Endothelial cell of umbilical vein (primary cell): Measurements from ENCODE around the gene BCL11B. TPM values are rescaled to one million over a fixed set of nuclear protein-coding genes. Genes with fewer than 3 reads are reported as not detected.

ENCODE experiments used
- BruUV-seq: library from RNA; stranded (reverse); fragments of 400-500 nt; replicated peaks from 2 replicates; lab custom pipeline; 2021; lab: Mats Ljungman, UMichigan
- CTCF ChIA-PET: fragments of 300-600, 350-600 bp; sonication (Branson Sonifier 250); formaldehyde crosslinking; loops from one replicate; lab custom pipeline; 2021; ENCODE audit warnings: antibody characterized with exemption, inconsistent platforms; lab: Charles Lee
- POLR2A ChIA-PET: fragments of 300-600, 350-600 bp; sonication (Branson Sonifier 250); formaldehyde crosslinking; loops from one replicate; lab custom pipeline; 2021; ENCODE audit warnings: antibody characterized with exemption, inconsistent platforms; lab: Charles Lee
- DNase-seq: peaks from one replicate; pipeline ENCODE4 v3.0.0-alpha.2; 2011; ENCODE audit warnings: low read depth, low spot score
- FAIRE-seq: peaks from 2 replicates; lab custom pipeline; 2011; peaks lifted over from hg19 to GRCh38; lab: Jason Lieb, UNC
- H2AFZ ChIP-seq: 2 replicates; pipeline ENCODE4 v1.6.0; 2012; ENCODE audit warnings: low read depth, low read length, control low read depth, inconsistent platforms
- H3K27ac ChIP-seq: 2 replicates; pipeline ENCODE4 v1.5.1; 2011; ENCODE audit warnings: low read depth, mild to moderate bottlenecking, control low read depth, low read length, moderate library complexity; ENCODE audit not compliant: insufficient read depth
- H3K27me3 ChIP-seq, 2 experiments: 2 replicates each; pipeline versions ENCODE4 v1.6.0 to v1.6.1; 2011; ENCODE audit warnings: low read length in 2 of 2, mixed read lengths in 1 of 2; ENCODE audit not compliant: control insufficient read depth in 2 of 2, insufficient read depth in 2 of 2
- H3K36me3 ChIP-seq, 2 experiments: 2 replicates in 1 of 2; 3 replicates in 1 of 2; pipeline ENCODE4 v1.5.1; 2011; ENCODE audit warnings: low read length in 2 of 2, mild to moderate bottlenecking in 1 of 2, moderate library complexity in 1 of 2; ENCODE audit not compliant: control insufficient read depth in 2 of 2, insufficient read depth in 2 of 2; ENCODE audit errors: extremely low read depth in 1 of 2
- H3K4me1 ChIP-seq: 3 replicates; pipeline ENCODE4 v1.5.1; 2011; ENCODE audit warnings: mild to moderate bottlenecking, low read length; ENCODE audit not compliant: control insufficient read depth, insufficient read depth; ENCODE audit errors: extremely low read depth
- H3K4me2 ChIP-seq: 2 replicates; pipeline ENCODE4 v1.6.1; 2011; ENCODE audit warnings: low read length, control low read depth, mixed read lengths; ENCODE audit not compliant: insufficient read depth
- H3K4me3 ChIP-seq, 3 experiments: fragments of 200-600 bp in 1 of 3; sonication (generic), shearing (Covaris generic) in 1 of 3; replicated peaks in 1 of 3; 2 replicates each; pipeline ENCODE4 v1.5.1; 2011 to 2016; ENCODE audit warnings: control low read depth in 3 of 3, low read length in 3 of 3, mild to moderate bottlenecking in 2 of 3, inconsistent platforms in 1 of 3, low read depth in 1 of 3, moderate library complexity in 1 of 3; ENCODE audit not compliant: insufficient read depth in 1 of 3
- H3K79me2 ChIP-seq: 2 replicates; pipeline ENCODE4 v1.6.0; 2012; ENCODE audit warnings: low read length, inconsistent platforms; ENCODE audit not compliant: control insufficient read depth, insufficient read depth
- H3K9ac ChIP-seq: replicated peaks from 2 replicates; pipeline ENCODE3; 2011; ENCODE audit warnings: low read length, control low read depth; ENCODE audit not compliant: insufficient read depth; ENCODE audit errors: extremely low read depth
- H3K9me1 ChIP-seq: replicated peaks from 3 replicates; pipeline ENCODE4 v1.6.0; 2011; ENCODE audit warnings: mild to moderate bottlenecking, low read length; ENCODE audit not compliant: control insufficient read depth, insufficient read depth; ENCODE audit errors: extremely low read depth
- H3K9me3 ChIP-seq: replicated peaks from 2 replicates; pipeline ENCODE4 v1.5.1; 2012; ENCODE audit warnings: low read length, inconsistent platforms; ENCODE audit not compliant: control insufficient read depth, insufficient read depth
- H4K20me1 ChIP-seq: replicated peaks from 2 replicates; pipeline ENCODE3; 2011; ENCODE audit warnings: mild to moderate bottlenecking, low read length; ENCODE audit not compliant: control insufficient read depth, insufficient read depth; ENCODE audit errors: extremely low read depth
- EZH2 ChIP-seq: IDR thresholded peaks from 2 replicates; pipeline ENCODE4 v1.6.1; 2012; ENCODE audit warnings: borderline replicate concordance, low read depth, mild to moderate bottlenecking, moderate library complexity, low read length, inconsistent platforms; ENCODE audit not compliant: severe bottlenecking
- GATA2 ChIP-seq: IDR thresholded peaks from 2 replicates; pipeline ENCODE4 v1.7.0; 2011; ENCODE audit warnings: low read depth, mild to moderate bottlenecking, moderate library complexity, mixed read lengths, low read length; ENCODE audit not compliant: insufficient read length, insufficient read depth
- MYC ChIP-seq: IDR thresholded peaks from one replicate; pipeline ENCODE4 v1.6.1; 2011; ENCODE audit warnings: mild to moderate bottlenecking, low read depth, low read length
- POLR2A ChIP-seq: IDR thresholded peaks from 2 replicates; pipeline ENCODE4 v1.6.1; 2012; ENCODE audit warnings: low read depth, mild to moderate bottlenecking, control low read depth, low read length
- dilution Hi-C: fragments of 300-500 bp; cut with MboI; formaldehyde crosslinking; loops from one replicate; pipeline ENCODE4 v1.15.0; 2019; ENCODE audit warnings: low sequenced_read_pairs; ENCODE audit not compliant: extremely low pct_ligation_motif_present
- intact Hi-C: fragments of 100-400 bp; cut with micrococcal nuclease; formaldehyde crosslinking; loops from one replicate; pipeline ENCODE4 v1.10.0; 2022
- polyA plus RNA-seq, 4 experiments: library from polyadenylated mRNA; depleted of rRNA in 3 of 4; stranded (reverse) in 3 of 4; unstranded in 1 of 4; fragments of >200 nt; gene quantifications; 2 replicates each; pipeline versions ENCODE4 v1.2.1 to v1.2.3, GENCODE V29; 2011 to 2012; ENCODE audit warnings: missing spikeins in 1 of 4
- total RNA-seq: library from RNA; stranded (reverse); gene quantifications from 2 replicates; pipeline ENCODE4 v1.2.3, GENCODE V29; 2021

Gene BCL11B
- total and polyA plus RNA-seq, 2 donors (not counting 3 experiments of a cell fraction or from before 2014, with no cell fraction given) = 0.03 to 0.07 TPM

DNA sequence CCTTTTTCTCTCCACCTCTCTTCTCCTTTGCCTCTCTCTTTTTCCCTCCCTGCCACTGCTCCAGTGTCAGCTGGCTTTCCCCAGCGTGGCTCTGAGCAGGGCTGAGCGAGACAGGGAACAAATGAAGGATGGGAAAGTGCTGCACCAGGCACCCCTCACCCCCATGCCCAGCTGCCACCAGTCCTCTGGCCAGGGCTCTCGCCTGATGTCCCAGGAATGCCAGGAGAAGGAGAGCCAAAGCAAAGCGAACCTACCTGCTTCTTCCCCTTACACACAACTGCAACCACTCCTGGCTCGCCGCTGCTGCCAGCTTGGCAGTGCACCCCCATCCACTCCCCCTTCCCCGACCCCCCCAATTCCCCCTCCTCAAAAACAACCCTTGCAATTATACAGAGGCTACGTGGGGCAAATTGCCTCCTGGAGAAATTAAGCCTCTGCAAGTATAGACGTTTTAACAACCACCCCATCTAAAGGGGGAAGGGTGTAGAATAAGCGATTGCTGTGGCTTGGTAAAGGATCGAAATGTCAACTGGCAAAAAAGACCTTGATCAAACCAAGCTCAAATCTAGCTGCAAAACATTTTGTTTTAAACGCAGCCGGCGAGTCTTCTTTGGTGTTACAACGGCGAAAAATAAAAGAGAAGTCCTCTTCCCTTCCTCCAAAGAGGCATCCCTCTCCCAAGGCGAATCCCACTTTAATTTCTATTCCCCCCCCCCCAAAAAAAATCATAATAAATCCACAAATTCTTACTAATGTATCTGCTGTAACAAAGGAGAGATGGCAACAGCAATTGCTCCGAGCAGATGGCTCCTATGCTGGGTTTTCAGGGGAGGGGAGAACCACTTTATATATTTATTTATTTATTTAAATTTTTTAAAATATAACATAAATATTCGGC lies 2.9 kb downstream of the BCL11B start:
- peak; percentile 73 for TF ChIP-seq EZH2
- no peak for TF ChIP-seq MYC
- no peak for TF ChIP-seq GATA2
- TF ChIP-seq POLR2A = no peak
- no peaks in the 10 kb centered on the region for H3K9me3 ChIP-seq
- no peak overlapping the region for H3K27ac ChIP-seq
- H3K9ac ChIP-seq = no peak overlapping the region
- peaks cover 18% of the 10 kb centered on the region for H3K4me1 ChIP-seq
- H4K20me1 ChIP-seq = no peaks in the 10 kb centered on the region
- ChIA-PET CTCF (interaction anchor here (1.4 to 3.4 kb wide), 2 partner anchors 8 to 14 kb away, joined by 3 to 36 read pairs; no protein-coding TSS in a partner anchor), POLR2A (interaction anchor here (0.6 kb wide), 1 partner anchor 1457 kb away, joined by 5 read pairs; no protein-coding TSS in a partner anchor)
- no peak overlapping the region for H3K4me2 ChIP-seq
- no peaks in the 10 kb centered on the region for H3K36me3 ChIP-seq
- intact Hi-C loops = no loop called here
- H2AFZ ChIP-seq = no peak overlapping the region
- no peaks in the 10 kb centered on the region for H3K79me2 ChIP-seq
- dilution Hi-C loops = no loop called here
- no peaks in the 10 kb centered on the region for H3K9me1 ChIP-seq
- no TSS peak for BruUV-seq
- H3K27me3 ChIP-seq = peaks cover 48 to 72% of the 10 kb centered on the region in 2 experiments
- FAIRE-seq (no peak), DNase-seq (no peak)
- H3K4me3 ChIP-seq = no peak overlapping the region
